HUES6 (cell line): ENCODE data around the gene CREBBP.

Experiments
- H3K27ac ChIP-seq: 2 replicates; pipeline ENCODE4 v1.7.0; 2013; ENCODE audit warnings: low read depth, mild to moderate bottlenecking, low read length, inconsistent platforms
- H3K27me3 ChIP-seq: 2 replicates; pipeline ENCODE4 v1.6.1; 2013; ENCODE audit warnings: low read length; ENCODE audit not compliant: control insufficient read depth, insufficient read depth
- H3K36me3 ChIP-seq: 2 replicates; pipeline ENCODE4 v1.6.1; 2013; ENCODE audit warnings: low read length; ENCODE audit not compliant: control insufficient read depth, insufficient read depth
- H3K4me1 ChIP-seq: 2 replicates; pipeline ENCODE4 v1.6.1; 2013; ENCODE audit warnings: low read length; ENCODE audit not compliant: control insufficient read depth, insufficient read depth
- H3K4me3 ChIP-seq: 2 replicates; pipeline ENCODE4 v1.5.1; 2013; ENCODE audit warnings: low read depth, low read length
- H3K9ac ChIP-seq: one replicate; pipeline ENCODE4 v1.6.1; 2013; ENCODE audit warnings: mild to moderate bottlenecking, low read length
- H3K9me3 ChIP-seq: 2 replicates; pipeline ENCODE4 v1.6.1; 2013; ENCODE audit warnings: low read depth, low read length; ENCODE audit not compliant: control insufficient read depth, insufficient read depth

CREBBP gene

DNA sequence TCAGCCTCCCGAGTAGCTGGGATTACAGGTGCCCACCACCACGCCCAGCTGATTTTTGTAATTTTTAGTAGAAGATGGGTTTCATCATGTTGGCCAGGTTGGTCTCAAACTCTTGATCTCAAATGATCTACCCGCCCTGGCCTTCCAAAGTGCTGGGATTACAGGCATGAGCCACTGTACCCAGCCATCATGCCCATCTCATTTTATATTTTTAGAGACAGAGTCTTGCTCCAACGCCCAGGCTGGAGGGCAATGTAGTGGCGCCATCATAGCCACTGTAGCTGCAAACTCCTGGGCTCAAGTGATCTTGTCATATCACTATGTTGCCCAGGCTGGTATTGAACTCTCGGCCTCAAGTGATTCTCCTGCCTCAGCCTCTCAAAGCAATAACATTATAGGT is 120.0 kb downstream of the CREBBP start:
- H3K9me3 ChIP-seq = no peaks in the 10 kb centered on the region
- no peaks in the 10 kb centered on the region for H3K4me1 ChIP-seq
- no peak overlapping the region for H3K9ac ChIP-seq
- no peak overlapping the region for H3K27ac ChIP-seq
- no peaks in the 10 kb centered on the region for H3K27me3 ChIP-seq
- peaks cover 73% of the 10 kb centered on the region for H3K36me3 ChIP-seq
- H3K4me3 ChIP-seq = no peak overlapping the region

DNA sequence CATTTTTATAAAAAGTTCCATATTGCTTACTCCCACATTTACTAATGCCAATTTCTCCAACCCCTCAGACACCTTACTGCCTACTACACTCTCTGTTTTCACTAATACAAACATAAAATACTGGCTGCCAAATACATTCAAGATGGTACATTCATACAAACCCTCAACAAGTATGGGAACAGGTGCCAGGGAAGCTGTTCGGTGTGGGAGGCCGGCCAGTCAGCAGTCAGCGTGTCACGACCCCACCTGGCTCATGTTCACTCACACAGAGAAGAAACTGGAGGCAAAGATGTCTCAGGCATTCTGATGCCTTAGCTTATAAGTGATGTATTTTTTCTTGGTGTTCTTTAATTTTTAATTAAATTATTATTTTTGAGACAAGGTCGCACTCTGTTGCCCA is 120.8 kb downstream of the CREBBP start:
- no peak overlapping the region for H3K27ac ChIP-seq
- no peak overlapping the region for H3K4me3 ChIP-seq
- no peak overlapping the region for H3K9ac ChIP-seq
- no peaks in the 10 kb centered on the region for H3K9me3 ChIP-seq
- H3K4me1 ChIP-seq = no peaks in the 10 kb centered on the region
- H3K27me3 ChIP-seq = no peaks in the 10 kb centered on the region
- peaks cover 75% of the 10 kb centered on the region for H3K36me3 ChIP-seq

DNA sequence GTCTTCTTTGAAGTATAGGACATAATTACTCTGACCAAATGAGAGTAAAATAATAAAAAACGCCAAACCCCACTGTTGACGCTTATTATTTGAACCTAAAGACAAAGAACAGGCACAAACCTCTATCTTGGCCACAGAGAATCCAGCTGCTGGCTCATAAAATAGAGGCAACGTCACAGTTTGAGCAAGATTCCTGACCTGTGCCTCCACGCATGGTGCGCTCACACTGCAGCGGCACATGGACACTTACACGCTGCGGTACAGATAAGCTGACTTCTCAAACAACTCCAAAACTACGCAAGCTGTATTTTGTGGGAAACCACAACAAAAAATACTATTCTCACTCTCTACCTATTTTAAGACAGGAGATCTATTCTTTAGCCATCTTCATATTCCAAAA is 124.4 kb downstream of the CREBBP start:
- Histone ChIP-seq H3K36me3 (peaks cover 74% of the 10 kb centered on the region), H3K27me3 (no peaks in the 10 kb centered on the region), H3K4me3 (no peak overlapping the region), H3K9me3 (no peaks in the 10 kb centered on the region), H3K27ac (no peak overlapping the region), H3K9ac (no peak overlapping the region), H3K4me1 (no peaks in the 10 kb centered on the region)

DNA sequence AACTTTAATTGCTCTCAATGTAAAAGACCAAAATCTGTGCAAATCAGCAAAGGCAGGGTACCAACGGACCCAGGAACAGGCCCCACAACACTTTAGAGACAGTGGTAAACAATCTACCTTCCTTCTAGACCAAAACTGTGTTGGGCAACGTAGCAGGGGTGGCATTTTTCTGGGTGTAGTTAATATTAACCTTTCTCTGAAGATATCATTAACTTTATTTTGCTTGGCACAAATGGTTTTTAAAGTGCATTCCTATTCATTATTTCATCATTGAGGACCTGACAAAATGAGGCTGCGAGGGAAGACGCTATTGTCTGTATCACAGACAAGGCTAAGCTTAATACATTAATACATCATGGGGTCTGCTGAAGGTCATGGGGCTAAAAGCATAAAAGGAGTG is 125.3 kb downstream of the CREBBP start:
- H3K9ac ChIP-seq = no peak overlapping the region
- H3K4me3 ChIP-seq = no peak overlapping the region
- peaks cover 77% of the 10 kb centered on the region for H3K36me3 ChIP-seq
- H3K4me1 ChIP-seq = no peaks in the 10 kb centered on the region
- H3K27me3 ChIP-seq = no peaks in the 10 kb centered on the region
- no peak overlapping the region; the same call in 1 of the 2 replicates for H3K27ac ChIP-seq
- no peaks in the 10 kb centered on the region for H3K9me3 ChIP-seq

DNA sequence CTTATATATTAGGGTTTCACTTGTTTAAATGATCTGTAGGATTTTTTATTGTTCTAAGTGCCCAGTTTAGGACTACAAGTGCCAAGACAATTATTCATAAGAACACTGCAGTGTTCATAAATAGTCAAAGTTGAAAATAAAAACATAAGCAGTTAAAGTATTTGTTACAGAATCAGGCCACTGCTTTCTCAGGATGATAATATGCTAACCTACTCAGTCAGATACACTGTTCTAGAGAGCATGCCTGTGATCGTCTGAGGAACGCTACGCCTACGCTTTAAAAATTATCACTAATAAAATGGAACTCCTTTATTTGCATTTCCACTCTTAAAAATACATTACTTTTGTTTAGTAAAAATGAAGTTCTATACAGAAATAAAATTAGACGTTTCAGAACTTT is 125.7 kb downstream of the CREBBP start:
- Histone ChIP-seq H3K36me3 (peaks cover 79% of the 10 kb centered on the region), H3K4me3 (no peak overlapping the region)

DNA sequence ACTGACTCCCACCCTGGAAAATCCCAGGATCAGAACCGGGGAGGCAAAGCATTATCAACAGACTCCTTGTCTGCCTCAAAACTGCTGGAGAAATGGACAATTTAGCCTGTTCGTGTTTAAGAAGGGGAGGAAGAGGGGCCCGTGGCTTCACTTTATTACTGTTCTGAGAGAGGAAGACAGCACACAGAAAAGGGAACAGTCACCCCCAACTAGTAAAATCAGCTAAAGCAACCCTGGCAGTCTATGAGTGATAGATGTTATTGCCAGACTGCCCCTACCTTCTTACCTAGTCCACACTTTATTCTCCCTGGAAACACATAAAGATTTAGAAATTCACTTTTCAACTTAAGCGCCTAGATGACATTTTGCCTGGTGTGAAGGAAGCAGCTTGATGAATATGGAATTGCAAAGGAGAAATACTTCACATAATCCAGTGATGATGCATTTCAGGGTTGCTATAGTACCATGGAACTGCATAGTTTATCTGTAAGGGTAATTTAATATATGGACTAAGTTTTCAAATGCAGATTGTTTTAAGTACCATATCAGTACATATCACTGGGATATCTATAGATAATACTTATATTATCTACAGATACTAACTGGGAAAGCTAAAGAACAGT is 126.3 kb downstream of the CREBBP start:
- H3K27me3 ChIP-seq = no peaks in the 10 kb centered on the region
- no peak overlapping the region for H3K4me3 ChIP-seq
- H3K4me1 ChIP-seq = no peaks in the 10 kb centered on the region
- no peak overlapping the region for H3K9ac ChIP-seq
- H3K27ac ChIP-seq = no peak overlapping the region
- H3K9me3 ChIP-seq = no peaks in the 10 kb centered on the region
- peaks cover 83% of the 10 kb centered on the region for H3K36me3 ChIP-seq

More for the DNA sequence above, 125.7 kb downstream of the CREBBP start:
- H3K9me3 ChIP-seq = no peaks in the 10 kb centered on the region
- no peaks in the 10 kb centered on the region for H3K4me1 ChIP-seq
- H3K27ac ChIP-seq = no peak overlapping the region
- no peaks in the 10 kb centered on the region for H3K27me3 ChIP-seq
- H3K9ac ChIP-seq = no peak overlapping the region

DNA sequence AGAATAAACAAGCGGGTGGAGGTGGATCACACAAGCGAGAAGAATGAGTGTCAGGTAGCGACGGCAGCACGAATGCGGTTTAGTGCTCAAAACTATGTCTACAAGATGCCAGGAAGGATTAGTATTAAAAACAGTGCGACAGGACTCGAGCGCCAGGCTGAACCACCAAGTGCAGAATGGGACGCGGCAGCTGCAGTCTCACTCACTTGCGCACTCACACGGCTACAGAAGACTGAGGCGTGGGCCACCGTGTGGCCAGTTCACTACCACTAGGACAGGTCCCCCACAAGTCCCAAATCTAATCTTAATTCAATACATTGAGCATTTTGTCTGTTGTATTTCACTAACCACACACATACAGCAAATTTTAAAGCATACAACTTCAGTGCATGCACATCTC is 127.5 kb downstream of the CREBBP start:
- no peaks in the 10 kb centered on the region for H3K4me1 ChIP-seq
- no peak overlapping the region for H3K4me3 ChIP-seq
- H3K27me3 ChIP-seq = no peaks in the 10 kb centered on the region
- H3K9ac ChIP-seq = no peak overlapping the region
- no peak overlapping the region for H3K27ac ChIP-seq
- peaks cover 77% of the 10 kb centered on the region for H3K36me3 ChIP-seq
- H3K9me3 ChIP-seq = no peaks in the 10 kb centered on the region

DNA sequence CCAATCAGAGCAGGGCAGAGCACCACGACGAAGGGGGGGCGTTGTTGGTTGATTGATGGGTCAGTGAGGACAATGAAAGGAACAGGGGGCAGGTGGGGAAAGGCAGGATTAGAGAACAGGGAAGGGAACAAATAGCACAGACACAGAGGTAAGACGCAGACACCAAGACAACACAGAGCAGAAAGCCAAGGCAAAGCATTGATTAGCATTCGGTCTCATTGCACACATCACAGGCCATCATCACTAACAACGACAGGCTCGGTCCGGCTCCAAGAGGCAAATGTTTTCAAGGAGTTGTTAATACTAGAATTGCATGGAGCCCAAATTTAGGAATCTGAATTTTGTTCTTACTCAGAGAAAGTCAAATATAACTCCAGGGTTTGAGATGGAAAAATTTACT is 128.6 kb downstream of the CREBBP start:
- Histone ChIP-seq H3K36me3 (peaks cover 73% of the 10 kb centered on the region), H3K9me3 (no peaks in the 10 kb centered on the region), H3K9ac (no peak overlapping the region), H3K4me3 (no peak overlapping the region), H3K27me3 (no peaks in the 10 kb centered on the region), H3K27ac (no peak overlapping the region), H3K4me1 (no peaks in the 10 kb centered on the region)

DNA sequence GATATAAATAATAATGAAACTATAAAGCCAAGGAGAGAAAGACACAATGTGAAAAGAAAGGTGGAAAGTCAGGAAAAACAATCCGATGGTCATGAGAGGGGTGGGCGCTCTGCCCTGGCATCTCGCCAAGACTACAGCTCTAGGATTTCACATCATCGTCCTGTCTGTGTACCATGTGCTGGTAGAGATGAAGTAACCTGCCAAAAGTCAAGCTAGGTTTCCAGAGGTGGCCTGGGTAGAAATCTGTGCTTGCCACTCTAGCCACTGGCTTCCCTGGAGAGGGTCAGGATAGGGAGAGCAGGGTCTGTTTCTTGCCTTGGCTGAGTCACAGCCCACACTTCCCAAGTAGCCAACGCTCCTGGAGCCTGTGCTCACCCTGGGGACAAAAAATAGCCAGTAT is 132.2 kb downstream of the CREBBP start:
- H3K4me3 ChIP-seq = no peak overlapping the region
- no peaks in the 10 kb centered on the region for H3K9me3 ChIP-seq
- no peak overlapping the region for H3K27ac ChIP-seq
- H3K27me3 ChIP-seq = no peaks in the 10 kb centered on the region
- H3K9ac ChIP-seq = no peak overlapping the region
- H3K4me1 ChIP-seq = no peaks in the 10 kb centered on the region
- H3K36me3 ChIP-seq = peaks cover 73% of the 10 kb centered on the region

DNA sequence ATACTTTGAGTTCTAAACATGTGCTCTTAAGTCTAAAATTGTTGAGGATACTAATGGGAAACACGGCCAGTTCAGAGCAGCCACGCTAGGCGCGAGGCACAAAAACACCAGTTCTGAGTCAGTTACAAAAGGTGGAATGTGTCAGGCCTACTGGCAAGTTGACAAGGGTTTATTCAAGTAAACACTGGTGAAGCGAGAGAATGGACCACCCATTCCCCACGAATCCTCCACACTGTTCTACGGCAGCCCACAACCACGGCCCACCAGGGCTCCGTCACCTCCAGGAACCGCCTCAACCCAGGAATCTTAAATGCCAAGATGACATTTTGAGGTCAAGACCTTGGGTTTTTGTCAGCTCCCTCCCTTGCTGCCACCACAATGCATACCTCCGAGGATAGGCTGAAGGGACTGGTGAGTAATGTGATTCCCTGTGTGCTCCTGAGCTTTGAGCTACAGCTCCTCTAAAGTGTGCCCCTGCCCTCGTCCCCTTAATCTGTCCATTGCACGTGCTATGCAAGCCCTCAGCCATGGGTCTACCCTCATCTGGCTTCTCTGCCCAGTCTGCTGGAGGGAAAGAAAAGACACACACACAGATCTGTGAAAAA is 134.7 kb downstream of the CREBBP start:
- Histone ChIP-seq H3K9me3 (no peaks in the 10 kb centered on the region), H3K4me1 (no peaks in the 10 kb centered on the region), H3K27me3 (no peaks in the 10 kb centered on the region), H3K4me3 (no peak overlapping the region), H3K9ac (no peak overlapping the region), H3K36me3 (peaks cover 80% of the 10 kb centered on the region), H3K27ac (no peak overlapping the region)

DNA sequence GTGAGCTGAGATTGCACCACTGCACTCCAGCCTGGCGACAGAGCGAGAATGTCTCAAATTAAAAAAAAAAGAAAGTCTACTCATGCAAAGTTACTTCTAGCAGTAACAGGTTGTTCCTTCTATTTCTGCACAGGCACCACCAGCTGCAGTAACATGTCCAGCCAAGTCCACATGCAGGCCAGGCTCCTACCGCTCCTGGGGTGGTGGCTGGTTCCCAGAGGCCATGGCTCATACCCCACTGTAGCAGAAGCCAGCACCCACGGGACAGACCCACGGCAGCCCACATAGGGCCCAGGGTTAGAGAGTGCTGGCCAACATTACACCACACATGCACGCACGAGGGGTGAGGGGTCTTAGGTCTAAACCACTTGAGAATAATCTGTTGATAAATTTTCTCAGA is 136.5 kb downstream of the CREBBP start:
- Histone ChIP-seq H3K4me1 (no peaks in the 10 kb centered on the region), H3K27me3 (no peaks in the 10 kb centered on the region), H3K36me3 (peaks cover 85% of the 10 kb centered on the region), H3K9ac (no peak overlapping the region), H3K27ac (0 out of 2 replicates have a peak overlapping the region, but pooled peaks have one; percentile 69), H3K9me3 (no peaks in the 10 kb centered on the region), H3K4me3 (no peak overlapping the region)
